LNCAP (cell line): ENCODE results near the gene CNKSR3.

Experiments
- CTCF ChIP-seq: fragments of 450-650 bp; IDR thresholded peaks from 2 replicates; pipeline ENCODE4 v1.5.1; 2017; ENCODE audit warnings: mild to moderate bottlenecking

CNKSR3 gene

GRCh38 chr6:154498340-154498934 is 12.0 kb downstream of the CNKSR3 start:
- no peak for TF ChIP-seq CTCF

DNA sequence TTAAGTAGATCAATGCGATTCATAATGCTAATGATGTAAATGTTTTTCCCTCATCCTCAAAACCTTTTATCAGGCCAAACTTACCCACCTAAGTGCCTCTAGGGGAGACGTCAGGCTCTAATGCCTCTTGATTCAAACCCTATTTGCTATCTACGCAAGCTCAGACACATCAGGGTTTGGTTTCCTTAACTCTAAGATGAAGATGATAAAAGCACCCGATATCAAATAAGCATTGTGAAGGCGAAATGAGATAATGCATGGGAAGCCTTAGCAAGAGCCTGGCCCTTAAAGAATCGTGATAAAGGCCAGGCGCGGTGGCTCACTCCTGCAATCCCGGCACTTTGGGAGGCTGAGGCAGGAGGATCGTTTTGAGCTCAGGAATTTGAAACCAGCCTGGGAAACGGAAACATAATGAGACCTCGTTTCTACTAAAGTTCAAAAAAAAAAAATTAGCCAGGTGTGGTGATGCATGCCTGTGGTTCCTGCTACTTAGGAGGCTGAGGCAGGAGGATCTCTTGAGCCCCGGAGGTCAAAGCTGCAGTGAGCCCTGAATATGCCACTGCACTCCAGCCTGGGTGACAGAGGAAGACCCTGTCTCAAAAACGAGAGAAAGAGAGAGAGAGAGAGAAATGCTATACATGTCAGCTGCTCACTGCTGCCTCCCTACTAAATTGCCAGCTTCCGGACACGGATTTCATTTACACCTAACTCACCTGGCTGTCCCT is 13.5 kb downstream of the CNKSR3 start:
- no peak for TF ChIP-seq CTCF

DNA sequence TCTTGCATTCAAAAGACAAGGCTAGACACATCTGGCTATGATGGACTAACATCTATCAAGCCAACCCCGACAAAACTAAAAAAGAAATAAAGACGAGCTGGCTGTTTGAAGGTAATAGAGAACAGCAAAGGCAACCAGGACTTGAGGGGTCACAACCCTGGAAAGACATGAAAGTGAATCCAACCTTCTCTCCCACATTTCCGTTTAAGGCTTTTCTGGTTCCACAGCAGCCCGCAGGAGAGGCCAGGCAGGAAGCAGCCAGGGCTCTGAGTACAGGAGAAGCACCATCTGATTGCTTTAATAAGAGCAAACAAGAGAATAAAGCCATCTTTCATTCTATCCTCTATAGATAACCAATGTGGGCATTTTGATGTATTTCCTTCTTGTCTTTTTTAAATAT is 14.3 kb downstream of the CNKSR3 start:
- TF ChIP-seq CTCF: no peak

- TF ChIP-seq CTCF: no peak
Observed at GRCh38 chr6:154494592-154495311, 15.7 kb downstream of the CNKSR3 start.

DNA sequence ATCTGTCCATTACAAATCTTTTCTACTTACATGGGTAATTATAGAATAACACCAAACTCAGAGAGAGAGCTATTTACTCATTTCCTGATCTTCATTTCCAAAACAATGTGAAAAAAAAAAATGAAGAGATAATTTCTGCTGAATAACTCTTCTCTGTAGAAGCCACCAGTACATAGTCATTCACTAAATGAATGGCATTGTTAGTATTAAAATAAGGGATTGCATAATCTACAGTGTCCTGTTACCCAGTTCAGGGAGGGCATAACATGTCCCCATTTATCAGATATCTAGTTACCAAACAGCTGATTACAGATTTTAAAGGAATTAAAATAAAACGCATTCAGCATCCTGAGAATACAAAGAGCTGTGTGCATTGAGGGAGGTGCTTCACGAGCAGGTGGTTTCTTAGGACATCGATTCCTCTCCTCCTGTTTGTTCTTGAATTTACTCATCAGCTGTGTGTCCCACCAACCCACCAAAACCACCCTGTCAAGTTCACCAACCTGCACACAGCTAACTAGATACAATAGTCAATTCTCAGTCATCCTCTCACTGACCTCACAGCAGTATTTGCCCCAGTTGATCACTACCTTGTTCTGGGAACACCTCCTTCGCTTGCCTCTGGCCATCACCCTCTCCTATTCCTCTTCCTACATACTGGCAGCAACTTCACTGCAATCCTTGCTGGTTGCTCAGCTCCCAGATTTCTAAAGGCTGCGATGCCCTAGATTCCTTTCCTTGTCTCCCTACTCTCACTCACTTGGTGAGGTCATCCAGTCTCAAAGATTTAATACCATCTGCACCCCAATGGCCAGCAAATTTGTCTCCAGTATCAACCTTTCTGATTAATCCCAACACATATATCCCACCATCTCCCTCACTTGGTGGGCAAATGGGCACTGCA is 18.7 kb downstream of the CNKSR3 start:
- TF ChIP-seq CTCF: no peak

- TF ChIP-seq CTCF: no peak
Observed at GRCh38 chr6:154489822-154490221, 20.7 kb downstream of the CNKSR3 start.

DNA sequence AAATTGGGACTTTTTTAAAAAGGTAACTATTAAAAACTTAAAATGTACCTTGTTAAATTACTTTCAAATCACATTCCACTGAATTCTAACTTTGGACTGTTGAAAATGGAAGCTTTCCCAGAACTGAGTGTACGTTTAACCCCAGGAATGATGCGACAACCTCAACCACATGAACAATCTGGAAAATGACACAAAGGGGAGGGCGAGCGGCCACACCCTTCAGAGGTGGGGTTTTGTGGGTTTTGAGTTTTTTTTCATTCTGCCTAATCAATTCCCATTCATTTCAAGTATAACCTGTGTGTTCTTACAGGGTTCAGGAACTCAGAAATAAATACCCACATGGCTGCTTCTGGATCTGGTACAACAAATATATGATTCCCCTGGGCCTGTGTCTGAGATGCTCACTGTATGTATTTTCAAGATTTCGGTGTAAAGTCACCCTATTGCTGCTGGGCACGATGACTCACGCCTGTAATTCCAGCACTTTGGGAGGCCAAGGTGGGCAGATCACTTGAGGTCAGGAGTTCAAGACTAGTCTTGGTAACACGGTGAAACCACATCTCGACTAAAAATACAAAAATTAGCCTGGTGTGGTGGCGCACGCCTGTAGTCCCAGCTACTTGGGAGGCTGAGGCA is 21.6 kb downstream of the CNKSR3 start:
- TF ChIP-seq CTCF: no peak
